NCI-H524 (cell line): ENCODE data around the gene MAST4.
A peak's percentile ranks its signal among the peaks of the same experiment; 100 is the strongest.

Experiments used
- DNase-seq, 2 experiments: peaks; one replicate each; lab custom pipeline; 2025; lab: John Stamatoyannopoulos, UW

Gene MAST4

DNA sequence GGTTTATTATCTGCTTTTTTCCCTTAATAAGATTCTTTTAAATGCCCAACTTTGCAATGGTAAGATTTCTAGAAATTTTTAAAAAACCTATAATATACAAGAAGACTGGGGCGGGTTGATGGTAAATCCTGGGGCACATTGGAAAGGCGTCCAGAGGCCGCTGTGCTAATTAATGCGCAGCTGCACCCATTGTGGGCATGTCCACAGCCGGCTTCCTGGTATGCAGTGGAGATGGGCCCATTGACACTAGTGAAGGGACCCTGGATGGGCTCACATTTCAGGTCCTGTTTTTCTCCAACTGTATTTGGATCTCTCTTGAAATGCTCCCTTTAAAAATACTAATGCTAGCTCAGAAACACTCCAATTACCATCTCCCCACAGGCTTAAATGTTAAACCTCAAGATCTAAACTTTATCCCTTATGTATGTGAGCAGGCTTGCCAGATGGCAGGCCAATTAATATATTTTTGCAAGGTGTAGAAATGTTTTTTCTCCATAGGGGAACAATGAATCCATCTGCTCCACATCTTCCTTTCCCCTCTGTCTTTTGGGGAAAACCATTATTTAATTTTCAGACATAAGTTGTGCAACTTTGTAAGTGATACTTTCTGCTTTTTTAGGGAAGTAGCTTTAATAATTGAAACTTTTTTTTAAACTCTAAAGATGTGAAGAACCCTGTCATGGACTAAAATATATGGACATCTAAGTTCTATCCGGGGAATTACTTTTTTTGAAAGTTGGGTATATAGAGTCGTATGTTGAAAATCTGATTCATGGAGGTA is 423.1 kb downstream of the MAST4 start:
- peak; percentile 81 to 95 for DNase-seq

DNA sequence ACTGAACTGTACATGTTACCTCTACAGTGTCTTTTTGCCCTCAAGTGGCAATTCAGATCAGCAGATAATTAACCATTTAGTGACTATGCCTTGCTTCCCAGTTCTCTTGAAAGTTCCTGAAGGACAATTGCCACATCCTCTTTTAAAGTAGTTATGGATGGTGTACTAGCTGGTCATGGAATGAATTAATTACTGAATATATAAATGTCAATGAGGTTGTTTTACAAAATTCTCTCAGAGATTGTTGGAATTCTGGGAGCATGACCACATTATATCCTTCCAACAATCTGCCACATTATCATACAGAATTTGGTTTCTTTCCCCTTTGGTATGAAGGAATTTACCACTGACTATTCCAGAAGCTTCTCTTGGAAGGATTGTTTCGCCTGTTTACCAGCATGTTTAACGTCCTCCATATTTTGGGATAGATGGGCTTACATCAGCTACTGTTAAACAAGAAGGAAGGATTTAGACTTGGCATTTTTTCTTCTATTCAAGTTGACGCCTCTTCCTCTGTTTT is 424.0 kb downstream of the MAST4 start:
- DNase-seq = no peak

DNA sequence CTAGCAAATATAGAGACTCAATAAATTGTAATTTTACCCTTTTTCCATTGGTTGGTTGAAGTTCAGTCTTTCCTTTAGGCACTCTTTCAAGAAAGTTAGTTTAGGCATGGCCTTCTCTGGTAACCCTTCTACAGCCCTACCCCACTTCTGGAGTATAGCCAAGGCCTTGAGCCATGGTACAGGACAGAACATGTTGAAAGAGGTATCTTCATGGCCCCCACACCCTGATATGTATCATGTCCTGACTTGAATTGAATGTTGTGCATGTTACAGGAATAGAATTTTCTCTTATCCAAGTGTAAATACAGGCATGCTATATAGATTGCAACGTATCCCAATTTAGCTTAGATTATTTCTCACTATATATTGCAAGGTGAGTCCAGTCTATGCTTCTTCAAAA is 424.8 kb downstream of the MAST4 start:
- DNase-seq = no peak

DNA sequence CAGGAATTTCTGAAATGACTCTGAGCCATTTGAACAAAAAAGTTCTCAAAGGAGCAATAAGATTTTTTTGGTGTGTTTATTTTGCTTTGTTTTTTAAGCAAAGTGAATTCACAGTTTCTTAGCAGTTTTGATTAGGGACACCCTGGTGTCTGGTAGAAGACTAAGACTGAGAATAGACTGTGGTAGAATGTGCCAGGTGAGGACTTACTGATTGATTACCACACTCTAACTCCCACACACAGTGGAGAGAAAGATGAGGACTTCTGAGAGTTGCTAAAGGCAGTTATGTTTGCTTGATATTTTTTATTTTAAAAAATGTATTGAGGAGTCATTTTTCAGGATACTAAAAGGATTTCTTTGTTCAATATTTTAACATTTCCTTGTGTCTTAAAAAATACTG is 425.3 kb downstream of the MAST4 start:
- DNase-seq = no peak

GRCh38 chr5:67021962-67022361 is 425.8 kb downstream of the MAST4 start:
- no peak for DNase-seq

GRCh38 chr5:67025457-67025856 is 429.3 kb downstream of the MAST4 start:
- DNase-seq = no peak

- DNase-seq = no peak
These were observed 430.1 kb downstream of the MAST4 start for GRCh38 chr5:67026278-67026677.

GRCh38 chr5:67027171-67027570 is 431.0 kb downstream of the MAST4 start:
- no peak for DNase-seq

- no peak for DNase-seq
These were observed 432.2 kb downstream of the MAST4 start for GRCh38 chr5:67028371-67028770.

- DNase-seq = no peak
These were observed 432.7 kb downstream of the MAST4 start for GRCh38 chr5:67028941-67029340.

DNA sequence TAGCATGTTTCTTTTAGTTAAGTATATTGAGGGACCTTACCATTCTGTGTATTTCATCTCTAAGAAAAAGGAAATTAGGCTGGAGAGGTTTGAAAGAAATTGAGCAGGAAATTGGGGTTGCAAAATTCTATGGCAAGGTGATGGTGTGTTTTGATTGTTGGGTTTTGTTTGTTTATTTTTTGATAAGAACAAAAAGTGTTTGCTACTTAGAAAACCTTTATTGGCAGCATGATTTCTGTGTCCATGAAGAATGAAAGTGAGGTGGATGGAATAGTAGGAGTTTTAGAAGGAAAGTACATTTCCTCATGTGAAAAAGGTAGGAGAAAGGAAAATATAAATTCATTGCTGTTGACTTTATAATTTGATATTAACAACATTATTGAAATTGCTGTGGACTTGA is 433.3 kb downstream of the MAST4 start:
- DNase-seq = no peak

- no peak for DNase-seq
These were observed 434.3 kb downstream of the MAST4 start for GRCh38 chr5:67030289-67031056.

DNA sequence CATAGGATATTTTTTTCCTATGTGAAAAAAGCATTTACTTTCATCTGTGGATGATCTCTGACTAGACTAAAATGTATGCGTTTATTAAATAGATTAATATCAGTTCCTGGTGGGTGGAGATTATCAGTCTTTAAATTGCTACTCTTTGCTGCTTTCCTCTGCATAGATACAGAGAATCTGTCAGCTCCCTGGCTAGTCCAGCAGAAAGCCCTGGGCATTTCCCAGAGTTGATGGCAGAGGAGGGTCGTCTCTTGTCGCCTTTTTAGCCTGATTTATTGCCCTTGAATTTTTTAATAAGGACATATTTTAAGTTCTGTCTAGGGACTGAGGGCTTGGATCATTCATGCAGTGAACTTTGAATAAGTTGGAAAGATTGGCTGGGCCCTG is 434.9 kb downstream of the MAST4 start:
- DNase-seq = no peak

- no peak for DNase-seq
These were observed 435.5 kb downstream of the MAST4 start for GRCh38 chr5:67031692-67032091.

DNA sequence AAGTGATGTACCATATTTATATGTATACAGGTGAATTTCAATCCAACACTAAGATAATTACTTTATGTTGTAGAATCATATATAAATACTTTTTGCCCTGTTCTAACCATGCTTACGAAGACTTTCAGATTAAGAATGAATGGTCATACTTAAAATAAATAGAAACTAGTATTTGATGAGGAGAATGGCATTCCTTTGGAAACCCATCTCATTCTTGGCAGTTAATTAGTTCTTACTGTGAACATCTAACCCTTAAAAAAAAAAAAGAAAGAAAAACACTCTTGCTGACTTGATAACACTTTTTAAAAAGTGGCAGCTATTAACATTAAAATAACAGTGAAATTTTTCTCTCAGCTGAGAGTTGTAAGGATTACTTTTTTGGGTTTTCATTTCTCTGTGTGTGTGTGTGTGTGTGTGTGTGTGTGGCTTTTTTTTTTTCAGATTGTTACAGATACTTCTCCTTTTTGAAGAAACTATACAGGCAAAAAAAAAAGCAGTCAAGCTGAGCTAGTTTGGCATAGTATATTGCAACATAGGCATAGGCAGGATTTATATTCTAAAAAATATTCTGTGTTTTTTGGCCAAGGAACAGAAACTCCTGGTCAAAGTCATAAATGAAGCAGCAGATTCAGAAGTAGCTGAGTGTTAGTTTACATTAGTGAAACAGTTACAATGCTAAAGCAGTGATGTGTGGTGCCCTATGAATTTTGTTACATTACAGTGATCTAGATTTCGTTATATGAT is 436.9 kb downstream of the MAST4 start:
- no peak for DNase-seq

DNA sequence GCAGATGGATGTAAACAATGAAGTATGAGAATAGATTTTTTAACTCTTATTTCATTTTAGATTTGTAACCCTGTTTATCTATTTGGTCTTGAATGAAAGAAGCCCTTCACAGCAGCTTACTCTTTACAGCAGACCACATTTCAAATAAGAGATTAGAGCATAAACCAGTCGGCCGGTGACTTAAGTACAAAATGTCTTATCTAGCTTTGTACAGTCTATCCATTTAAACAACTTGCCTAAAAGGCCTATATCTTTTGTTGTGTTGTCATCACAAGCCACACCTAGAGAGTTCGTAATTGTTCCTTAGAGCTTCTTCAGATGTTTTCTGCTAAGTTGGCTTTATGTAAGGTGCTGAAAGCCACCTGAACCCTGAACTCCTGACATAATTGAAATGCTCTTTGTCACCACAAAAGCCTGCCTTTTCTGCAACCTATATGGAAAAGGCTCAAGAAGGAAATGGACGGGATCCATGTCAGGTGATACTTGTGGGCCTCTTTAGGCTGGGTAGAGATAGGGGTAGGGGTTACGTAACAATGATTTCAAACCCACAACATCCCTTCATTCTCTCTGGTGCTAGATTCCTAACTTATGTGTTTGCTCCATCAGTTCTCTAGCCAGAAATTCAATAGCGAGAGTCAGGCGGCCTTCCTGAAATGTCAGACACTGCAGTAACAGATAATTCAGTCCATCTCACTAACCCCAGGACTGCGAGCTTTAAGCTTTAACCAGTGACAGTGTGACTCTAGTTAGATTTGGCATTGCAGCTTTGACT is 437.9 kb downstream of the MAST4 start:
- no peak for DNase-seq

GRCh38 chr5:67035098-67035740 is 439.0 kb downstream of the MAST4 start:
- no peak for DNase-seq

GRCh38 chr5:67037171-67037570 is 441.0 kb downstream of the MAST4 start:
- no peak for DNase-seq

DNA sequence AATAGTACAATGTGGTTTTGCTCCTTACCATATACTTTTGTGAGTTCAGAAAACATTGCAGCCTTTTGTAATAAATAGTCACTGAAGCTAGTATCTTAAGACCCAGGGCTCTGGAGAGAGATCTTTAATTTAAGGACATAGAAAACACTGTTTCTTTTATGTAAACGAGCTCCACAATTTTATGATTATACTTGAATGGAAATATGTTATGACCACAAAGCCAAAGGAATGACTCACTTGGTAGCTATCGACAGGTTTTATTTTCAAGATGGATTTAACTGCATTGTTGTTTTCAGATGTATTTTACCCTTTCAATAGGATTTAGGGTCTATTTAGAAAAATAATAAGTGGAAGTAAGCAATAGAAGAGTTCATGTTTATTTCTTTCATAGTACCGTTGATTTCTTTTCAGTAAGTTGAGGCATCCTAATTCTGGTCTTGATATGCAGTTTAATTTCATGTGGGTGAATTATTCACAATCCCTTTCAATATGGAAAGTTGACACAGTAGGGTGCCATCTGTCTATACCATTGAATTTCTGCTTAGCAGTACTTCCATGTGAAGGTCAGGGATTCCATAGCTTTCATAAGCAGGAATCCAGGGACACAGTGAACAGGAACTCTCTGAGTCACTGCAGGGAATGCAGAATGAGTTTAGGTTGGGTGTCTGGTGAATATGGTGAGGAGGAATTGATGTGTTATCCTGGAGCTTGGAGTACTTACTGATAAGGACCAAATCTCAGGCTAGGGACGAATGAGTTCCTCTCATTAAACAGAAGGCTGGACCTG is 442.8 kb downstream of the MAST4 start:
- DNase-seq = no peak

DNA sequence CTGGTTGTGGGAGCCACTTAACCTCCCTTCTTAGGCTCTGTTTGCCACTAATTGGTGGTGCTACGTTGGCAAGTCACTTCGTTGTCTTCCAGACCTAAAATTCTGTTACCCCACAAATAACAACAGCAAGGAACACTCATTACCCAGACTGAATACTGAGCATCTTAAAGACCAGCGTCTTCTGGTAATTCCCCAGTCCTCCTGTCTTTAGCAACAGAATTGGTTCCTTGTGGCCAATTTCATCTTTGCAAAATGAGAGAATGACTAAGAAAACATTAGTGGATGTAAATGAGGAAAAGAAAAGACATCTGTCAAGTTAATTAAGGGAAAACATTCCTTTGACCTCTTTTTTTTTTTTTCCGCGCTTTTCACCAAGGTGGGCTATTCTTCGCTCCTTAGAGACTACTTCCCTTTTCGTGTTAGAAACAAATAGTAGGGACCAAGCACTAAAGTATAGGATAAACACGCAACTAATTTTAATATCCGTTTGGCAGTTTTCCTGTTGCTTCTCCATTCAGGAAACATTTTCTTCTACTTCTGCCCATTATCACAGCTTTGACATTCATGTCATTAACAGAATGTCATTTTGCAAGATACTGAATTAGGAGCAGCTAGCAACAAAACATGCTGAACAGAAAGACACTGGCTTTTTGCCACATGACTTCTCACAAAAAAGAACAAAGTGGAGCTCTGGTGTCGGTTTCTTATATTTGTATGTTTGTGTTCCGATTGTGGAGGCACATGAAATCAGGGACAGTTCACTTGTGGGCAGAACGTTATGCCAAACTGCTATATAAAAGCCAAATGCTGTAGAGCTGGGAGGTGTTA is 446.2 kb downstream of the MAST4 start:
- no peak for DNase-seq
